OCI-LY7 (cell line): ENCODE measurements around the gene RFX3. TPM values are rescaled to one million over a fixed set of nuclear protein-coding genes. Genes with fewer than 3 reads are reported as not detected.

Experiments used
- BruUV-seq: library from RNA; stranded (reverse); fragments of 400-500 nt; replicated peaks from 2 replicates; lab custom pipeline; 2021; lab: Mats Ljungman, UMichigan
- CTCF ChIA-PET: fragments of 300-600 bp; sonication (Branson Sonifier 250); formaldehyde crosslinking; loops from one replicate; lab custom pipeline; 2022; ENCODE audit warnings: antibody characterized with exemption; ENCODE audit not compliant: unreplicated experiment; lab: Charles Lee
- POLR2A ChIA-PET: fragments of 300-600 bp; sonication (Branson Sonifier 250); formaldehyde crosslinking; loops from one replicate; lab custom pipeline; 2022; ENCODE audit warnings: antibody characterized with exemption; lab: Charles Lee
- DNase-seq: peaks from one replicate; pipeline ENCODE4 v3.0.0-alpha.2; 2015; ENCODE audit warnings: low spot score
- H2AFZ ChIP-seq: fragments of 200-600 bp; sonication (generic), shearing (Covaris generic); 2 replicates; pipeline ENCODE4 v1.6.1; 2014; ENCODE audit warnings: mild to moderate bottlenecking, antibody characterized with exemption, low read length, moderate library complexity
- H3K27ac ChIP-seq: fragments of 200-600 bp; sonication (generic); 2 replicates; pipeline ENCODE4 v1.5.1; 2014; ENCODE audit warnings: mixed run types, low read depth, mild to moderate bottlenecking, moderate library complexity, low read length, inconsistent platforms; ENCODE audit not compliant: poor library complexity, severe bottlenecking
- H3K36me3 ChIP-seq: fragments of 200-600 bp; sonication (generic); 2 replicates; pipeline ENCODE4 v1.6.1; 2014; ENCODE audit warnings: mild to moderate bottlenecking, antibody characterized with exemption, low read length, moderate library complexity, mixed read lengths; ENCODE audit not compliant: insufficient read depth
- H3K4me1 ChIP-seq: fragments of 200-600 bp; sonication (generic); 2 replicates; pipeline ENCODE4 v1.5.1; 2014; ENCODE audit warnings: mild to moderate bottlenecking, low read length; ENCODE audit not compliant: insufficient read depth, poor library complexity, severe bottlenecking
- H3K4me2 ChIP-seq: fragments of 200-600 bp; sonication (generic); 2 replicates; pipeline ENCODE4 v1.6.1; 2014; ENCODE audit warnings: mild to moderate bottlenecking, low read length
- H3K4me3 ChIP-seq: fragments of 200-600 bp; sonication (generic); 2 replicates; pipeline ENCODE4 v1.5.1; 2014; ENCODE audit warnings: mild to moderate bottlenecking, low read depth, low read length; ENCODE audit not compliant: poor library complexity, severe bottlenecking
- H3K79me2 ChIP-seq: fragments of 200-600 bp; sonication (generic); 2 replicates; pipeline ENCODE4 v1.6.1; 2016; ENCODE audit warnings: low read depth, mild to moderate bottlenecking, low read length, moderate library complexity, mixed read lengths; ENCODE audit not compliant: insufficient read depth
- H3K9me2 ChIP-seq: fragments of 200-600 bp; sonication (generic); 2 replicates; pipeline ENCODE4 v1.6.1; 2016; ENCODE audit warnings: mild to moderate bottlenecking, low read length, mixed read lengths; ENCODE audit not compliant: insufficient read depth
- H3K9me3 ChIP-seq: fragments of 200-600 bp; sonication (generic); 2 replicates; pipeline ENCODE4 v1.6.1; 2014; ENCODE audit warnings: mild to moderate bottlenecking, mixed run types, low read length, mixed read lengths
- H4K20me1 ChIP-seq: fragments of 200-600 bp; sonication (generic); 2 replicates; pipeline ENCODE4 v1.6.1; 2014; ENCODE audit warnings: mild to moderate bottlenecking, antibody characterized with exemption, low read length, moderate library complexity, mixed read lengths; ENCODE audit not compliant: insufficient read depth
- CTCF ChIP-seq: fragments of 200-600 bp; sonication (generic); conservative IDR thresholded peaks from 2 replicates; pipeline ENCODE4 v1.5.1; 2014; ENCODE audit warnings: mild to moderate bottlenecking, antibody characterized with exemption, low read length, moderate library complexity, mixed read lengths
- EZH2phosphoT487 ChIP-seq: fragments of 200-600 bp; sonication (generic); IDR thresholded peaks from 2 replicates; pipeline ENCODE4 v1.6.1; 2018; ENCODE audit warnings: low read depth, borderline replicate concordance, mild to moderate bottlenecking, mixed run types, antibody characterized with exemption, low read length, moderate library complexity, mixed read lengths
- intact Hi-C: fragments of 100-400 bp; cut with micrococcal nuclease; formaldehyde crosslinking; loops from one replicate; pipeline ENCODE4 v1.10.0; 2022; ENCODE audit not compliant: unreplicated experiment
- total RNA-seq, 2 experiments: library from RNA; depleted of rRNA in 1 of 2; stranded (reverse); fragments of >200 nt in 1 of 2; shearing (Covaris generic) in 1 of 2; gene quantifications; 2 replicates each; pipeline ENCODE4 v1.2.3, GENCODE V29; 2014 to 2022

The RFX3 gene
- total RNA-seq, 2 experiments from 2014 or later: 6.9 to 18.1 TPM

DNA sequence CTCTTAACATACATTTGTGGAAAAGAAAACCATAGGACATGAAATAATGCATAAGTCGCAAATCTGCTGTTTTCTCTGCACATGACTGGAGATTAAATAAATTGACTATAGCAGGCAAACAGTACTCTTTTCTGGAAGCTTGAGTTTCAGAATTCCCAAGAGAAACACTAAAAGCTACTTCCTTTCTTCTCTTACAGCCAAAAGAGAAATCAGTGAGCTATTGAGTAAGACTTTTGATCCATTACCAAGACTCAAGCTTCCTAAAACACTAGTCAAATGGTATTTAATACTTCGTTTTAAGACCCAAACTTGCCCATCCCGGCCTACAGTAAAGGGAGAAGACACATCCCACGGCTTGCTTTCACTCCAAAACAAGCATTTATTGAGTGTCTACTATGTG lies 346.1 kb downstream of the RFX3 start:
- H2AFZ ChIP-seq: no peak overlapping the region
- H3K4me1 ChIP-seq: no peaks in the 10 kb centered on the region
- no peaks in the 10 kb centered on the region for H3K36me3 ChIP-seq
- no peaks in the 10 kb centered on the region for H4K20me1 ChIP-seq
- TF ChIP-seq EZH2phosphoT487 (no peak), CTCF (no peak)
- ChIA-PET POLR2A (interaction anchor here (0.5 to 2.0 kb wide), 3 partner anchors 8 to 27 kb away, joined by 3 to 8 read pairs (median 5); no protein-coding TSS in a partner anchor), CTCF (no interaction called here)
- H3K4me3 ChIP-seq: no peak overlapping the region
- H3K4me2 ChIP-seq: no peak overlapping the region
- BruUV-seq: no TSS peak
- H3K27ac ChIP-seq: no peak overlapping the region
- DNase-seq: no peak
- H3K79me2 ChIP-seq: no peaks in the 10 kb centered on the region
- H3K9me3 ChIP-seq: no peaks in the 10 kb centered on the region
- intact Hi-C loops: no loop called here
- H3K9me2 ChIP-seq: no peaks in the 10 kb centered on the region

- intact Hi-C loops: no loop called here
- ChIA-PET POLR2A (interaction anchor here (1.0 kb wide), 1 partner anchor 26 kb away, joined by 5 read pairs; no protein-coding TSS in a partner anchor), CTCF (no interaction called here)
Observed at GRCh38 chr9:3177936-3178335, 347.9 kb downstream of the RFX3 start.

More at GRCh38 chr9:3177936-3178335, 347.9 kb downstream of the RFX3 start:
- Histone ChIP-seq H3K27ac (no peak overlapping the region), H3K79me2 (no peaks in the 10 kb centered on the region), H3K36me3 (no peaks in the 10 kb centered on the region), H3K9me2 (no peaks in the 10 kb centered on the region), H3K9me3 (no peaks in the 10 kb centered on the region), H3K4me1 (no peaks in the 10 kb centered on the region), H4K20me1 (no peaks in the 10 kb centered on the region), H3K4me3 (no peak overlapping the region), H3K4me2 (no peak overlapping the region), H2AFZ (no peak overlapping the region)
- BruUV-seq: no TSS peak
- no peak for DNase-seq
- no peak for TF ChIP-seq CTCF
- TF ChIP-seq EZH2phosphoT487: no peak
